ENCODE data around the gene ZWILCH.

DNA sequence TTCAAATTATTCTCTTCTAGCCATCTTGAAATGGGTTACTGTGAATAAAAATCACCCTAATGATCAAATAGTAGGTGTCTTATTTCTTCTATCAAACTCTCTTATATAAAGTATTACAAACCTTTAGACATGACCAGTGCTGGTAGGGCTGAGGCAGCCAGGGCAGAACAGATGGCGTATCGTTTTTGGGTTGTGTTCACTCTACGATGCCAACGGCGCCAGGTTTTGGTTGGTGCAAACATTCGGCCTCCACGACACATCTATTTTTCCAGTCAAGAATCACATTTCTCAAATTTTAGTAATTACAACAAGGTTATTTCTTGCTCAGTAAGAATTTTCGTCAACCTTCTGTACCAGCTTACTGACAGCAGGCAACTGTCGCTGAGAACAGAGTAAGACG is 2.6 kb upstream of the ZWILCH start:
- TF ChIP-seq EZH2phosphoT487 (IDR thresholded peaks at IDR 0.05; ENCODE audit: insufficient read depth, low read depth) (no peak), EZH2 (IDR thresholded peaks at IDR 0.05; ENCODE audit: insufficient read depth, poor library complexity, severe bottlenecking) (no peak)
